Panc1 (cell line): Measurements from ENCODE around the gene P2RY14. TPM values are rescaled to one million over a fixed set of nuclear protein-coding genes. Genes with fewer than 3 reads are reported as not detected.

Source experiments
- ATAC-seq: fragments of 200-7000 bp; cut with Tn5 transposase; 2 replicates; pipeline ENCODE4 v1.9.1; 2020; ENCODE audit warnings: mild to moderate bottlenecking, moderate library complexity
- BruUV-seq: library from RNA; stranded (reverse); fragments of 400-500 nt; replicated peaks from 2 replicates; lab custom pipeline; 2021; lab: Mats Ljungman, UMichigan
- CTCF ChIA-PET: fragments of 300-600 bp; sonication (Branson Sonifier 250); formaldehyde crosslinking; loops from one replicate; lab custom pipeline; 2022; ENCODE audit warnings: antibody characterized with exemption; lab: Charles Lee
- POLR2A ChIA-PET: fragments of 300-600 bp; sonication (Branson Sonifier 250); formaldehyde crosslinking; loops from one replicate; lab custom pipeline; 2022; ENCODE audit warnings: antibody characterized with exemption; lab: Charles Lee
- DNase-seq: peaks from one replicate; pipeline ENCODE4 v3.0.0-alpha.2; 2010; ENCODE audit warnings: low read depth, low spot score
- H3K27ac ChIP-seq: 2 replicates; pipeline ENCODE4 v1.5.1; 2011; ENCODE audit warnings: mild to moderate bottlenecking, low read length, inconsistent platforms
- H3K27me3 ChIP-seq: fragments of 200-500 bp; sonication (Bioruptor generic); 2 replicates; pipeline ENCODE4 v1.6.0; 2014; ENCODE audit warnings: low read length, inconsistent platforms; ENCODE audit not compliant: control insufficient read depth, insufficient read depth
- H3K36me3 ChIP-seq: fragments of 200-500 bp; sonication (Bioruptor generic); 2 replicates; pipeline ENCODE4 v1.5.1; 2014; ENCODE audit warnings: inconsistent platforms, mild to moderate bottlenecking, low read length, moderate library complexity; ENCODE audit not compliant: control insufficient read depth, insufficient read depth
- H3K4me1 ChIP-seq: 2 replicates; pipeline ENCODE4 v1.5.1; 2011; ENCODE audit warnings: inconsistent platforms, mild to moderate bottlenecking, low read length, moderate library complexity; ENCODE audit not compliant: control insufficient read depth, insufficient read depth
- H3K4me3 ChIP-seq, 2 experiments: 2 replicates each; pipeline ENCODE4 v1.5.1; 2011 to 2012; ENCODE audit warnings: low read depth in 2 of 2, low read length in 2 of 2, mild to moderate bottlenecking in 2 of 2, inconsistent platforms in 1 of 2, moderate library complexity in 1 of 2
- H3K9me3 ChIP-seq: fragments of 200-500 bp; sonication (Bioruptor generic); 2 replicates; pipeline ENCODE4 v1.5.1; 2014; ENCODE audit warnings: low read depth, mild to moderate bottlenecking, inconsistent platforms, low read length, moderate library complexity; ENCODE audit not compliant: control insufficient read depth, insufficient read depth
- POLR2AphosphoS5 ChIP-seq: IDR thresholded peaks from 2 replicates; pipeline ENCODE4 v1.6.1; 2012; ENCODE audit warnings: mild to moderate bottlenecking, low read depth, low read length, moderate library complexity
- SIN3A ChIP-seq: IDR thresholded peaks from 2 replicates; pipeline ENCODE4 v1.6.1; 2012; ENCODE audit warnings: low read depth, mild to moderate bottlenecking, low read length, moderate library complexity, borderline replicate concordance; ENCODE audit not compliant: insufficient read depth
- TCF7L2 ChIP-seq: IDR thresholded peaks from 2 replicates; pipeline ENCODE4 v1.6.1; 2011; ENCODE audit warnings: mild to moderate bottlenecking, low read depth, low read length, inconsistent platforms
- in situ Hi-C: cut with HindIII; loops from 2 replicates; pipeline ENCODE4 v1.10.0; 2016; ENCODE audit warnings: low sequenced_read_pairs, low pct_unique_long_range_greater_than_20kb
- intact Hi-C: fragments of 100-400 bp; cut with micrococcal nuclease; formaldehyde crosslinking; loops from one replicate; pipeline ENCODE4 v1.10.0; 2022; ENCODE audit not compliant: unreplicated experiment
- total RNA-seq: library from RNA; stranded (reverse); gene quantifications from one replicate; pipeline ENCODE4 v1.2.1, GENCODE V29; 2021; ENCODE audit not compliant: unreplicated experiment
- TF ChIP-seq, protein P1 (sequence below), 2 experiments: IDR thresholded peaks; 2 replicates each; pipeline ENCODE4 v1.6.1; 2011 to 2012; ENCODE audit warnings: low read depth in 2 of 2, control low read depth in 1 of 2, low read length in 1 of 2, mild to moderate bottlenecking in 1 of 2, moderate library complexity in 1 of 2; ENCODE audit not compliant: insufficient read depth in 1 of 2
- TF ChIP-seq, protein P2 (sequence below): fragments of 450-650 bp; IDR thresholded peaks from 2 replicates; pipeline ENCODE4 v1.5.1; 2017; ENCODE audit warnings: mild to moderate bottlenecking

P2RY14 gene
- total RNA-seq, 1 experiment from 2014 or later, result not detected

DNA sequence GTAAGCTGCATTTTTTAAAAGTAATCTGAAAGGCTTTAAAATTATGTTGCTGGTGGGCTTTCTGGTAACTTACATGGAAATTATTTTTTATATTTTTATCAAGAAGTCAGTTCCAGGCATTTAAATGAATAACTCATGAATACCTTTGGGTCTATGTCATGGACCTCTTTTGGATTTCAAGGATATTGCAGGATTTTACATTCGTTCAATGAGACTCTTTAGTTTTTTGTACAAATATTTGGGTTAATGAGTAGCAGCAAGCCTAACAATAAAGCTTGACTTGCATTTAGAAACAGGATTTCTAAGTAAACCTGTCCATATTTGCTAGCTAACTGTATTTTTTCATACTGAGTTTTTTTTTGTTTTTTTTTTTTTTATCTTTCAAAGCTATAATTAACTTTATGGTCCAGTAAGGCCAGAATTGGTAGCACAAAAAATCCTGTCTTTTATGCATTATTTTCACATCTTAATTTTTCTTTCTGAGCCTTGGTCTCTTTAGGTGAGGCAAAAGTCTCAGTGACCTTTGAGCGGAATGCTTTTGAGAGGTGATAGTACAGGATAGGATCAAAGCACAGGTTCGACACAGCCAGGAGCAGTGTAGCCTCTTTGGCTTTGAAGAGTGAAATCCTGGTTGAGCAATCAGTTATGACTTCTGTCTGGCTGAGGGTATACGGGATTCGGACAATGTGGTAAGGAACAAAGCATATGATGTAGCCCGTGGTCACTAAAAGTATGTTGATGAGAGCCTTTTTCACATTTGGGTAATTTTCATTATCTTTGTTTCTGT lies 80.2 kb downstream of the P2RY14 start:
- no peak overlapping the region for H3K27ac ChIP-seq
- no peaks in the 10 kb centered on the region for H3K27me3 ChIP-seq
- POLR2A ChIA-PET, result no interaction called here
- in situ Hi-C loops, result no loop called here
- no peaks in the 10 kb centered on the region for H3K4me1 ChIP-seq
- H3K4me3 ChIP-seq, result no peak overlapping the region
- no peak for DNase-seq
- ATAC-seq, result no peak
- CTCF ChIA-PET, result no interaction called here
- H3K9me3 ChIP-seq, result no peaks in the 10 kb centered on the region
- no TSS peak for BruUV-seq
- H3K36me3 ChIP-seq, result no peaks in the 10 kb centered on the region
- TF ChIP-seq SIN3A (no peak), TCF7L2 (no peak)
- intact Hi-C loops, result no loop called here

DNA sequence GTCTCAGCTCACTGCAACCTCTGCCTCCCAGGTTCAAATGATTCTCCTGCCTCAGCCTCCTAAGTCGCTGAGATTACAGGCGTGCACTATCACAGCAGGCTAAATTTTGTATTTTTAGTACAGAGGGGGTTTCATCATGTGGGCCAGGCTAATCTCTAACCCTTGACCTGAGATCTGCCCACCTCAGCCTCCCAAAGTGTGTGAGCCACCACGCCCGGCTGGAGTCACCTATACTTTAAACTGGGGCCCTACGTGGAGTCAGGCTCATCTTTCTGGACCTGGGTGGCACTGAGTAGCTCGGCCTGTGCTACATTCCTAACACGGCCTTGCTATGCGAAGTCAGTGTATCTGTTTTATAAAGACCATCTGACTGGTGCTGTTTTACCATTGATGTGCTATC lies 81.1 kb downstream of the P2RY14 start:
- no peaks in the 10 kb centered on the region for H3K4me1 ChIP-seq
- H3K36me3 ChIP-seq, result no peaks in the 10 kb centered on the region
- no peak overlapping the region for H3K27ac ChIP-seq
- POLR2A ChIA-PET, result no interaction called here
- no peaks in the 10 kb centered on the region for H3K27me3 ChIP-seq
- H3K9me3 ChIP-seq, result no peaks in the 10 kb centered on the region
- no peak for TF ChIP-seq TCF7L2
- TF ChIP-seq, protein P1, sequence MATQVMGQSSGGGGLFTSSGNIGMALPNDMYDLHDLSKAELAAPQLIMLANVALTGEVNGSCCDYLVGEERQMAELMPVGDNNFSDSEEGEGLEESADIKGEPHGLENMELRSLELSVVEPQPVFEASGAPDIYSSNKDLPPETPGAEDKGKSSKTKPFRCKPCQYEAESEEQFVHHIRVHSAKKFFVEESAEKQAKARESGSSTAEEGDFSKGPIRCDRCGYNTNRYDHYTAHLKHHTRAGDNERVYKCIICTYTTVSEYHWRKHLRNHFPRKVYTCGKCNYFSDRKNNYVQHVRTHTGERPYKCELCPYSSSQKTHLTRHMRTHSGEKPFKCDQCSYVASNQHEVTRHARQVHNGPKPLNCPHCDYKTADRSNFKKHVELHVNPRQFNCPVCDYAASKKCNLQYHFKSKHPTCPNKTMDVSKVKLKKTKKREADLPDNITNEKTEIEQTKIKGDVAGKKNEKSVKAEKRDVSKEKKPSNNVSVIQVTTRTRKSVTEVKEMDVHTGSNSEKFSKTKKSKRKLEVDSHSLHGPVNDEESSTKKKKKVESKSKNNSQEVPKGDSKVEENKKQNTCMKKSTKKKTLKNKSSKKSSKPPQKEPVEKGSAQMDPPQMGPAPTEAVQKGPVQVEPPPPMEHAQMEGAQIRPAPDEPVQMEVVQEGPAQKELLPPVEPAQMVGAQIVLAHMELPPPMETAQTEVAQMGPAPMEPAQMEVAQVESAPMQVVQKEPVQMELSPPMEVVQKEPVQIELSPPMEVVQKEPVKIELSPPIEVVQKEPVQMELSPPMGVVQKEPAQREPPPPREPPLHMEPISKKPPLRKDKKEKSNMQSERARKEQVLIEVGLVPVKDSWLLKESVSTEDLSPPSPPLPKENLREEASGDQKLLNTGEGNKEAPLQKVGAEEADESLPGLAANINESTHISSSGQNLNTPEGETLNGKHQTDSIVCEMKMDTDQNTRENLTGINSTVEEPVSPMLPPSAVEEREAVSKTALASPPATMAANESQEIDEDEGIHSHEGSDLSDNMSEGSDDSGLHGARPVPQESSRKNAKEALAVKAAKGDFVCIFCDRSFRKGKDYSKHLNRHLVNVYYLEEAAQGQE (IDR thresholded peaks at IDR 0.05; ENCODE audit: insufficient read depth in 1 of 2, low read depth in 2 of 2, low read length in 1 of 2), result no peak
- no peak for TF ChIP-seq SIN3A
- TF ChIP-seq, protein P2, sequence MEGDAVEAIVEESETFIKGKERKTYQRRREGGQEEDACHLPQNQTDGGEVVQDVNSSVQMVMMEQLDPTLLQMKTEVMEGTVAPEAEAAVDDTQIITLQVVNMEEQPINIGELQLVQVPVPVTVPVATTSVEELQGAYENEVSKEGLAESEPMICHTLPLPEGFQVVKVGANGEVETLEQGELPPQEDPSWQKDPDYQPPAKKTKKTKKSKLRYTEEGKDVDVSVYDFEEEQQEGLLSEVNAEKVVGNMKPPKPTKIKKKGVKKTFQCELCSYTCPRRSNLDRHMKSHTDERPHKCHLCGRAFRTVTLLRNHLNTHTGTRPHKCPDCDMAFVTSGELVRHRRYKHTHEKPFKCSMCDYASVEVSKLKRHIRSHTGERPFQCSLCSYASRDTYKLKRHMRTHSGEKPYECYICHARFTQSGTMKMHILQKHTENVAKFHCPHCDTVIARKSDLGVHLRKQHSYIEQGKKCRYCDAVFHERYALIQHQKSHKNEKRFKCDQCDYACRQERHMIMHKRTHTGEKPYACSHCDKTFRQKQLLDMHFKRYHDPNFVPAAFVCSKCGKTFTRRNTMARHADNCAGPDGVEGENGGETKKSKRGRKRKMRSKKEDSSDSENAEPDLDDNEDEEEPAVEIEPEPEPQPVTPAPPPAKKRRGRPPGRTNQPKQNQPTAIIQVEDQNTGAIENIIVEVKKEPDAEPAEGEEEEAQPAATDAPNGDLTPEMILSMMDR, result no peak
- no peak for TF ChIP-seq POLR2AphosphoS5
- no peak overlapping the region for H3K4me3 ChIP-seq
- BruUV-seq, result no TSS peak
- in situ Hi-C loops, result no loop called here
- intact Hi-C loops, result no loop called here
- ATAC-seq (no peak), DNase-seq (no peak)
- CTCF ChIA-PET, result no interaction called here

DNA sequence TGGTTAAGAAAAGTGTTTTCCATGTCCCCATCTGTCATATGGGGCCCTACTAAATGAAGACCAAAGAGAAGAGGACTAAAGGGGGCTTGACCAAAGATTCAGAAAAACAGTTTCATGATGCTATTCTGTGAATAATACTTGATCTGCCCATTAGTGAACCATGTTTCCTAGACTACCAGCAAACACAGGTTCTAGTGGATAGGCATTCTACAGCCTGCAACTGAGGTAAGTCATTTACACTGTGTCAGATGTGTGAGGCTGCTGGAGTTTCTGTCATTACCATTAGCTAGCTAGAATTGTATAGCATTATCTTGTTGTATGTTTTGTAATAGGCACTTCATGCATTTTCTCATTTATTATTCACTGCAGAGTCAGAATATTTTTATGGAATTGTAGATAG lies 81.9 kb downstream of the P2RY14 start:
- H3K4me1 ChIP-seq, result no peaks in the 10 kb centered on the region
- in situ Hi-C loops (no loop called here), intact Hi-C loops (no loop called here)
- CTCF ChIA-PET, result no interaction called here
- no peaks in the 10 kb centered on the region for H3K27me3 ChIP-seq
- H3K9me3 ChIP-seq, result no peaks in the 10 kb centered on the region
- H3K27ac ChIP-seq, result no peak overlapping the region
- ATAC-seq (no peak), DNase-seq (no peak)
- BruUV-seq, result no TSS peak
- H3K4me3 ChIP-seq, result no peak overlapping the region
- no peaks in the 10 kb centered on the region for H3K36me3 ChIP-seq
- TF ChIP-seq, protein P2, result no peak
- TF ChIP-seq SIN3A (no peak), TCF7L2 (no peak), POLR2AphosphoS5 (no peak)
- TF ChIP-seq, protein P1 (IDR thresholded peaks at IDR 0.05; ENCODE audit: insufficient read depth in 1 of 2, low read depth in 2 of 2, low read length in 1 of 2), result no peak
- POLR2A ChIA-PET, result no interaction called here
